Heart right ventricle (tissue), 16 donors: ENCODE data around the gene ERCC4. TPM values are rescaled to one million over a fixed set of nuclear protein-coding genes. Genes with fewer than 3 reads are reported as not detected.
"Not testable (repeated sequence)": the region's sequence is repeated elsewhere in the genome, so short reads cannot be mapped to it uniquely, and the experiment has no call there.

Experiments used
- ATAC-seq, 8 donors: fragments of 200-7000 bp; cut with Tn5 transposase; one replicate each; pipeline ENCODE4 v1.9.1; 2020; ENCODE audit warnings: mild to moderate bottlenecking in 8 of 8, moderate library complexity in 8 of 8, moderate number of reproducible peaks in 1 of 8
- DNase-seq, 2 donors: peaks; one replicate each; pipeline ENCODE4 v3.0.0-alpha.2; 2020
- H3K27ac ChIP-seq, 10 donors: fragments of 200-600 bp; sonication (generic) in 2 of 10; one replicate each; pipeline versions ENCODE4 v1.5.0 to v1.8.0; 2020 to 2022; ENCODE audit warnings: mild to moderate bottlenecking in 3 of 10
- H3K27me3 ChIP-seq, 7 donors: fragments of 200-600 bp; one replicate each; pipeline ENCODE4 v1.8.0; 2021 to 2022; ENCODE audit warnings: mild to moderate bottlenecking in 2 of 7
- H3K36me3 ChIP-seq, 9 donors: fragments of 200-600 bp; sonication (generic) in 1 of 9; one replicate each; pipeline versions ENCODE4 v1.5.0 to v1.8.0; 2020 to 2022; ENCODE audit warnings: mild to moderate bottlenecking in 2 of 9
- H3K4me1 ChIP-seq, 9 donors: fragments of 200-600 bp; sonication (generic) in 1 of 9; one replicate each; pipeline versions ENCODE4 v1.5.0 to v1.8.0; 2020 to 2022; ENCODE audit warnings: mild to moderate bottlenecking in 4 of 9
- H3K4me3 ChIP-seq, 10 donors: fragments of 200-600 bp; sonication (generic) in 2 of 10; one replicate each; pipeline versions ENCODE4 v1.5.0 to v1.8.0; 2020 to 2022; ENCODE audit warnings: mild to moderate bottlenecking in 7 of 10, moderate library complexity in 2 of 10
- H3K9me3 ChIP-seq, 11 donors: fragments of 200-600 bp in 10 of 11; sonication (generic) in 2 of 11; one replicate each; pipeline versions ENCODE4 v1.5.0 to v1.8.0; 2013 to 2022; ENCODE audit warnings: mild to moderate bottlenecking in 2 of 11, control low read depth in 1 of 11, moderate library complexity in 1 of 11
- CTCF ChIP-seq, 9 donors: fragments of 200-600 bp; sonication (generic) in 2 of 9; IDR thresholded peaks; one replicate each; pipeline versions ENCODE4 v1.5.0 to v1.8.0; 2021 to 2022; ENCODE audit warnings: antibody characterized with exemption in 9 of 9, mild to moderate bottlenecking in 5 of 9, moderate library complexity in 1 of 9
- WGBS, 2 donors: extraction: QIAGEN DNeasy Blood & Tissue Kit; methylation state at CpG; one replicate each; pipeline ENCODE4 v1.1.7; 2013; ENCODE audit warnings: inconsistent platforms in 1 of 2; 5-methylcytosine and 5-hydroxymethylcytosine counted together
- intact Hi-C, 10 donors: fragments of 100-400 bp; cut with DNase I; formaldehyde crosslinking; loops; one replicate each; pipeline versions ENCODE4 v1.11.1 to v1.14.2; 2022
- polyA plus RNA-seq, 2 donors: library from polyadenylated mRNA; stranded (reverse); fragments of 200-250 nt; gene quantifications; one replicate each; pipeline ENCODE4 v1.2.3, GENCODE V29; 2013
- total RNA-seq, 10 donors: library from RNA; stranded (reverse); fragmentation: NEBNext Ultra II Directional in 3 of 10; extraction: Animal tissue kit (Norgen Biotek cat#: 25700) in 3 of 10; gene quantifications; one replicate each; pipeline versions ENCODE4 v1.2.1 to v1.2.4, GENCODE V29; 2021 to 2023
- donor health status: Arrhythmogenic right ventricular cardiomyopathy.
- donor health status: ischemic (EF 13 %, LVEDD 7.1; RV severe dilation, severe dysfunction).
- donor health status: healthy with polysubstance abuse.
- donor health status: DM: no; HTN: yes; CAD: no.
- donor health status: DM: no; HTN: no; CAD: no.
- donor health status: ischemic (EF 25% LVEDD 6.9; RV normal size, moderate dysfunction).
- donor health status: ischemic (EF 25% LVEDD 5.7; RV mildly dilated, moderate dysfunction).
- donor health status: healthy.
- donor health status: DM: yes; HTN: yes; CAD: no.
- donor health status: Ischemic cardiomyopathy.
- donor health status: ischemic (EF 35%, LVEDD 5.7; RV mildly dilated, moderate dysfunction).
- donor health status: nonischemic (EF 11% LVEDD 7.7; RV severe dilation, severe dysfunction).
- donor health status: DM: yes; HTN: yes; CAD: no.
- donor health status: PGD.
- donor health status: ischemic (EF 29% LVEDD 5.4; RV normal size, mild dysfunction).
- donor health status: nonischemic (EF 23%, LVEDD 6.1; RV moderate dilation, normal function).

Gene ERCC4
- total and polyA plus RNA-seq, 12 donors, result 1.3 to 13.1 (median 8.9) TPM

- ATAC-seq (no peak), DNase-seq (no peak)
- no peak overlapping the region for H3K4me3 ChIP-seq
- peaks cover 0 to 6% (median 0%) of the 10 kb centered on the region in 7 donors for H3K27me3 ChIP-seq
- 70 to 80% methylated on average over 11 of the region's 11 CpGs for WGBS, 2 donors
- intact Hi-C loops, result no loop called here
- H3K27ac ChIP-seq, result no peak overlapping the region
- no peaks in the 10 kb centered on the region for H3K36me3 ChIP-seq
- no peak for TF ChIP-seq CTCF (IDR thresholded peaks at IDR 0.05)
- peaks cover 0 to 10% (median 0%) of the 10 kb centered on the region in 11 donors for H3K9me3 ChIP-seq
- no peaks in the 10 kb centered on the region for H3K4me1 ChIP-seq
Observed at GRCh38 chr16:13883276-13883675, 36.7 kb upstream of the ERCC4 start.

DNA sequence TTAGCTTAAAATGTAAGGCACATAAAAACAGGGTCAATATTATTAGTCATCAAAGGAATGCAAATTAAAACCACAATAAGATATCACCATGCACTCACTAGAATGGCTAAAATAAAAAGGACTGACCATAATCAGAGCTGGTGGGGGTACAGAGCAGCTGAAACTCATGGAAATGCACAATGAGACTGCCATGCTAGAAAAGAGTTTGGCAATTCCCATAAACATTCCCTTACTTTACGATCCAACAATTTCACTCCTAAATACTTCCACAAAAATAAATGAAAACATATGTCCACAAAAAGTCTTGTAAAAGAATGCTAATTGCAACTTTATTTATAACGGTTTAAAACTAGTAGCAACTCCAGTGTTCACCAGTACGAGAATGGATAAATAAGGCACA is 36.1 kb upstream of the ERCC4 start:
- 54 to 58% methylated on average over 3 of the region's 3 CpGs for WGBS, 2 donors
- no peak for DNase-seq
- no peak for TF ChIP-seq CTCF (IDR thresholded peaks at IDR 0.05)
- Histone ChIP-seq H3K36me3 (no peaks in the 10 kb centered on the region), H3K27me3 (peaks cover 0 to 6% (median 0%) of the 10 kb centered on the region in 7 donors), H3K27ac (no peak overlapping the region), H3K4me1 (no peaks in the 10 kb centered on the region), H3K9me3 (peaks cover 0 to 10% (median 0%) of the 10 kb centered on the region in 11 donors), H3K4me3 (no peak overlapping the region)
- intact Hi-C loops, result no loop called here
- no peak for ATAC-seq

GRCh38 chr16:13885700-13886099 is 34.3 kb upstream of the ERCC4 start:
- Histone ChIP-seq H3K4me1 (no peaks in the 10 kb centered on the region), H3K4me3 (no peak overlapping the region), H3K9me3 (peaks cover 0 to 10% (median 0%) of the 10 kb centered on the region in 11 donors), H3K27me3 (peaks cover 0 to 6% (median 0%) of the 10 kb centered on the region in 7 donors), H3K27ac (no peak overlapping the region), H3K36me3 (no peaks in the 10 kb centered on the region)
- 46 to 56% methylated on average over 6 of the region's 6 CpGs for WGBS, 2 donors
- ATAC-seq (no peak), DNase-seq (no peak)
- intact Hi-C loops, result no loop called here
- TF ChIP-seq CTCF (IDR thresholded peaks at IDR 0.05), result no peak

GRCh38 chr16:13886608-13887007 is 33.3 kb upstream of the ERCC4 start:
- no peak for TF ChIP-seq CTCF (IDR thresholded peaks at IDR 0.05)
- whole genome bisulfite sequencing, 2 donors, result 89% methylated on average over 5 of the region's 5 CpGs
- H3K4me3 ChIP-seq, result no peak overlapping the region

DNA sequence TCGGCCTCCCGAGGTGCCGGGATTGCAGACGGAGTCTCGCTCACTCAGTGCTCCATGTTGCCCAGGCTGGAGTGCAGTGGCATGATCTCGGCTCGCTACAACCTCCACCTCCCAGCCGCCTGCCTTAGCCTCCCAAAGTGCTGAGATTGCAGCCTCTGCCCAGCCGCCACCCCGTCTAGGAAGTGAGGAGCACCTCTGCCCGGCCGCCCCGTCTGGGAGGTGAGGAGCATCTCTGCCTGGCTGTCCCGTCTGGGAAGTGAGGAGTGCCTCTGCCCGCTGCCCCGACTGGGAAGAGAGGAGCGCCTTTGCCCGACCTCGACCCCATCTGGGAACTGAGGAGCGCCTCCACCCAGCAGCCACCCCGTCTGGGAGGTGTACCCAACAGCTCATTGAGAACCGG is 30.6 kb upstream of the ERCC4 start:
- H3K4me3 ChIP-seq, H3K36me3 ChIP-seq, DNase-seq, H3K27me3 ChIP-seq, ATAC-seq, H3K27ac ChIP-seq, intact Hi-C loops, H3K4me1 ChIP-seq: not testable (repeated sequence)
- 85 to 93% methylated on average over 21 to 22 of the region's 22 CpGs for WGBS, 2 donors
- H3K9me3 ChIP-seq, result peaks cover 0 to 10% (median 0%) of the 10 kb centered on the region in 11 donors

More at GRCh38 chr16:13886608-13887007, 33.3 kb upstream of the ERCC4 start:
- H3K27ac ChIP-seq, result no peak overlapping the region
- DNase-seq (no peak), ATAC-seq (no peak)
- H3K27me3 ChIP-seq, result peaks cover 0 to 6% (median 0%) of the 10 kb centered on the region in 7 donors
- no peaks in the 10 kb centered on the region for H3K4me1 ChIP-seq
- H3K36me3 ChIP-seq, result no peaks in the 10 kb centered on the region
- peaks cover 0 to 10% (median 0%) of the 10 kb centered on the region in 11 donors for H3K9me3 ChIP-seq
- intact Hi-C loops, result no loop called here
